Omental fat pad (tissue), 4 donors: ENCODE measurements around the gene PPOX. TPM values are rescaled to one million over a fixed set of nuclear protein-coding genes. Genes with fewer than 3 reads are reported as not detected.

Experiments
- ATAC-seq: fragments of 150-250 bp; one replicate; pipeline ENCODE4 v1.9.1; 2016; ENCODE audit warnings: mild to moderate bottlenecking, moderate library complexity; ENCODE audit not compliant: low FRiP score
- DNase-seq: peaks from one replicate; pipeline ENCODE4 v3.0.0-alpha.2; 2019; ENCODE audit warnings: low spot score
- CTCF ChIP-seq, 3 donors: fragments of 450-650 bp; IDR thresholded peaks; one replicate each; pipeline ENCODE4 v1.5.1; 2016 to 2017; ENCODE audit warnings: antibody characterized with exemption in 3 of 3, mild to moderate bottlenecking in 3 of 3, moderate library complexity in 2 of 3
- total RNA-seq, 4 donors: library from RNA; depleted of rRNA; stranded (reverse); fragments of >200 nt; gene quantifications; one replicate each; pipeline ENCODE4 v1.1.0, GENCODE V29; 2016

Gene PPOX
- total RNA-seq, 4 donors from 2014 or later, result 12.5 to 28.4 (median 13.8) TPM

- DNase-seq (no peak), ATAC-seq (no peak)
- TF ChIP-seq CTCF (IDR thresholded peaks at IDR 0.05), result no peak
These were observed 28.3 kb upstream of the PPOX start for GRCh38 chr1:161137881-161138280.

- ATAC-seq, result no peak
- no peak for DNase-seq
- no peak for TF ChIP-seq CTCF (IDR thresholded peaks at IDR 0.05)
These were observed 27.8 kb upstream of the PPOX start for GRCh38 chr1:161138431-161138830.

- DNase-seq (no peak), ATAC-seq (no peak)
- no peak for TF ChIP-seq CTCF (IDR thresholded peaks at IDR 0.05)
These were observed 26.5 kb upstream of the PPOX start for GRCh38 chr1:161139766-161140165.

GRCh38 chr1:161140755-161141400 lies 25.3 kb upstream of the PPOX start:
- no peak for TF ChIP-seq CTCF (IDR thresholded peaks at IDR 0.05)
- no peak for ATAC-seq

GRCh38 chr1:161145832-161146231 lies 20.4 kb upstream of the PPOX start:
- ATAC-seq, result no peak

More at GRCh38 chr1:161140755-161141400, 25.3 kb upstream of the PPOX start:
- no peak for DNase-seq

GRCh38 chr1:161153176-161153575 lies 13.1 kb upstream of the PPOX start:
- no peak for DNase-seq

More at GRCh38 chr1:161145832-161146231, 20.4 kb upstream of the PPOX start:
- no peak for DNase-seq
- no peak for TF ChIP-seq CTCF (IDR thresholded peaks at IDR 0.05)

More at GRCh38 chr1:161153176-161153575, 13.1 kb upstream of the PPOX start:
- ATAC-seq, result no peak
- no peak for TF ChIP-seq CTCF (IDR thresholded peaks at IDR 0.05)
